H9 (cell line): ENCODE measurements around the gene LDB2. TPM values are rescaled to one million over a fixed set of nuclear protein-coding genes. Genes with fewer than 3 reads are reported as not detected.

Experiments
- DNase-seq: peaks from one replicate; pipeline ENCODE4 v3.0.0-alpha.2; 2017
- H2AFZ ChIP-seq: one replicate; pipeline ENCODE4 v1.6.1; 2013; ENCODE audit warnings: mild to moderate bottlenecking, low read length, control low read depth, moderate library complexity
- H2AK5ac ChIP-seq: 2 replicates; pipeline ENCODE4 v1.6.1; 2013; ENCODE audit warnings: low read length, control low read depth, mixed read lengths; ENCODE audit not compliant: insufficient read length
- H2BK120ac ChIP-seq: one replicate; pipeline ENCODE4 v1.6.1; 2013; ENCODE audit warnings: low read depth, mild to moderate bottlenecking, low read length, control low read depth, inconsistent platforms; ENCODE audit not compliant: poor library complexity, severe bottlenecking
- H2BK12ac ChIP-seq: 2 replicates; pipeline ENCODE4 v1.6.1; 2013; ENCODE audit warnings: low read length, control low read depth, mixed read lengths, low read depth; ENCODE audit not compliant: insufficient read length
- H2BK15ac ChIP-seq: 2 replicates; pipeline ENCODE4 v1.6.1; 2013; ENCODE audit warnings: low read depth, low read length, control low read depth
- H2BK20ac ChIP-seq: one replicate; pipeline ENCODE4 v1.6.1; 2013; ENCODE audit warnings: low read depth, mild to moderate bottlenecking, low read length, control low read depth, inconsistent platforms; ENCODE audit not compliant: poor library complexity, severe bottlenecking
- H2BK5ac ChIP-seq: 2 replicates; pipeline ENCODE4 v1.6.1; 2013; ENCODE audit warnings: low read length, control low read depth, mixed read lengths; ENCODE audit not compliant: insufficient read length
- H3K14ac ChIP-seq: 2 replicates; pipeline ENCODE4 v1.6.1; 2013; ENCODE audit warnings: low read length, control low read depth; ENCODE audit not compliant: insufficient read depth
- H3K18ac ChIP-seq: 2 replicates; pipeline ENCODE4 v1.6.1; 2013; ENCODE audit warnings: low read depth, mild to moderate bottlenecking, mixed read lengths, low read length, control low read depth; ENCODE audit not compliant: insufficient read length
- H3K23ac ChIP-seq: 2 replicates; pipeline ENCODE4 v1.6.1; 2013; ENCODE audit warnings: low read length, control low read depth, mixed read lengths, low read depth; ENCODE audit not compliant: insufficient read length
- H3K23me2 ChIP-seq: 2 replicates; pipeline ENCODE4 v1.6.1; 2013; ENCODE audit warnings: low read depth, mild to moderate bottlenecking, mixed read lengths, low read length, control low read depth; ENCODE audit not compliant: insufficient read length, poor library complexity, severe bottlenecking
- H3K27ac ChIP-seq: 2 replicates; pipeline ENCODE4 v1.5.1; 2013; ENCODE audit warnings: low read length, control low read depth, mixed read lengths, low read depth; ENCODE audit not compliant: insufficient read length
- H3K27me3 ChIP-seq: 2 replicates; pipeline ENCODE4 v1.6.1; 2013; ENCODE audit warnings: low read length, control low read depth, inconsistent platforms; ENCODE audit not compliant: insufficient read depth
- H3K4ac ChIP-seq: 2 replicates; pipeline ENCODE4 v1.6.1; 2013; ENCODE audit warnings: low read depth, mild to moderate bottlenecking, control low read depth, inconsistent platforms, low read length, moderate library complexity
- H3K4me1 ChIP-seq: 2 replicates; pipeline ENCODE4 v1.6.1; 2013; ENCODE audit warnings: low read length, control low read depth, inconsistent platforms; ENCODE audit not compliant: insufficient read depth
- H3K4me2 ChIP-seq: 2 replicates; pipeline ENCODE4 v1.6.1; 2013; ENCODE audit warnings: low read length, control low read depth, mixed read lengths; ENCODE audit not compliant: insufficient read length, insufficient read depth
- H3K56ac ChIP-seq: 2 replicates; pipeline ENCODE4 v1.6.1; 2013; ENCODE audit warnings: low read depth, mild to moderate bottlenecking, mixed read lengths, low read length, control low read depth; ENCODE audit not compliant: insufficient read length
- H3K79me1 ChIP-seq: 2 replicates; pipeline ENCODE4 v1.6.1; 2013; ENCODE audit warnings: low read depth, mild to moderate bottlenecking, moderate library complexity, low read length, control low read depth, inconsistent platforms; ENCODE audit not compliant: insufficient read depth, poor library complexity, severe bottlenecking
- H3K79me2 ChIP-seq: 2 replicates; pipeline ENCODE4 v1.6.1; 2013; ENCODE audit warnings: low read length, control low read depth, inconsistent platforms; ENCODE audit not compliant: insufficient read depth
- H3K9ac ChIP-seq: 2 replicates; pipeline ENCODE4 v1.6.1; 2013; ENCODE audit warnings: low read length, control low read depth, mixed read lengths; ENCODE audit not compliant: insufficient read length; ENCODE audit errors: extremely low read depth
- H3K9me3 ChIP-seq: one replicate; pipeline ENCODE4 v1.6.1; 2013; ENCODE audit warnings: low read depth, low read length, inconsistent platforms; ENCODE audit not compliant: control insufficient read depth
- H3T11ph ChIP-seq: one replicate; pipeline ENCODE4 v1.6.1; 2013; ENCODE audit warnings: mild to moderate bottlenecking, low read length, control low read depth, inconsistent platforms
- H4K20me1 ChIP-seq: one replicate; pipeline ENCODE4 v1.6.1; 2013; ENCODE audit not compliant: control insufficient read depth, insufficient read length, insufficient read depth
- H4K5ac ChIP-seq: 2 replicates; pipeline ENCODE4 v1.6.1; 2013; ENCODE audit warnings: low read depth, mild to moderate bottlenecking, mixed read lengths, low read length, control low read depth; ENCODE audit not compliant: insufficient read length
- H4K8ac ChIP-seq: replicated peaks from 2 replicates; pipeline ENCODE4 v1.6.1; 2013; ENCODE audit warnings: low read length, control low read depth, mixed read lengths, low read depth; ENCODE audit not compliant: insufficient read length
- H4K91ac ChIP-seq: 2 replicates; pipeline ENCODE4 v1.6.1; 2013; ENCODE audit warnings: low read depth, mild to moderate bottlenecking, moderate library complexity, mixed read lengths, low read length, control low read depth; ENCODE audit not compliant: insufficient read length
- H3K27ac Mint-ChIP-seq, 3 experiments: 2 replicates in 2 of 3; 3 replicates in 1 of 3; pipeline ENCODE4 v1.8.0; 2020 to 2021; ENCODE audit warnings: mixed read lengths in 3 of 3, mild to moderate bottlenecking in 1 of 3, moderate library complexity in 1 of 3
- H3K27me3 Mint-ChIP-seq: 2 replicates; pipeline ENCODE4 v1.8.0; 2021; ENCODE audit warnings: low read depth, mild to moderate bottlenecking, moderate library complexity, mixed read lengths
- H3K36me3 Mint-ChIP-seq, 3 experiments: 2 replicates in 2 of 3; 3 replicates in 1 of 3; pipeline ENCODE4 v1.8.0; 2020 to 2021; ENCODE audit warnings: low read depth in 3 of 3, mixed read lengths in 3 of 3; ENCODE audit not compliant: insufficient read depth in 1 of 3
- H3K4me1 Mint-ChIP-seq, 2 experiments: 2 replicates each; pipeline ENCODE4 v1.8.0; 2020; ENCODE audit warnings: mixed read lengths in 2 of 2
- H3K4me3 Mint-ChIP-seq, 2 experiments: 2 replicates in 1 of 2; 3 replicates in 1 of 2; pipeline ENCODE4 v1.8.0; 2020 to 2021; ENCODE audit warnings: mild to moderate bottlenecking in 2 of 2, mixed read lengths in 2 of 2, moderate library complexity in 1 of 2
- H3K9me3 Mint-ChIP-seq, 2 experiments: 2 replicates in 1 of 2; 3 replicates in 1 of 2; pipeline ENCODE4 v1.8.0; 2020; ENCODE audit warnings: mild to moderate bottlenecking in 2 of 2, mixed read lengths in 2 of 2, moderate library complexity in 1 of 2
- WGBS: extraction: QIAGEN DNeasy Blood & Tissue Kit; methylation state at CpG from one replicate; pipeline ENCODE4 v1.1.7; 2013; ENCODE audit warnings: missing lambda C conversion rate, low lambda C conversion rate, mixed read lengths; ENCODE audit not compliant: insufficient read length; ENCODE audit errors: extremely low coverage; 5-methylcytosine and 5-hydroxymethylcytosine counted together
- total RNA-seq: library from RNA; stranded (reverse); gene quantifications from 2 replicates; pipeline ENCODE4 v1.2.1, GENCODE V29; 2021
- TF ChIP-seq, protein P1 (sequence below): fragments of 200-600 bp; sonication (generic); conservative IDR thresholded peaks from 3 replicates; pipeline ENCODE4 v1.8.0; 2021; ENCODE audit warnings: antibody characterized with exemption, mild to moderate bottlenecking

Gene LDB2
- total RNA-seq, 1 experiment from 2014 or later = 22.5 TPM

DNA sequence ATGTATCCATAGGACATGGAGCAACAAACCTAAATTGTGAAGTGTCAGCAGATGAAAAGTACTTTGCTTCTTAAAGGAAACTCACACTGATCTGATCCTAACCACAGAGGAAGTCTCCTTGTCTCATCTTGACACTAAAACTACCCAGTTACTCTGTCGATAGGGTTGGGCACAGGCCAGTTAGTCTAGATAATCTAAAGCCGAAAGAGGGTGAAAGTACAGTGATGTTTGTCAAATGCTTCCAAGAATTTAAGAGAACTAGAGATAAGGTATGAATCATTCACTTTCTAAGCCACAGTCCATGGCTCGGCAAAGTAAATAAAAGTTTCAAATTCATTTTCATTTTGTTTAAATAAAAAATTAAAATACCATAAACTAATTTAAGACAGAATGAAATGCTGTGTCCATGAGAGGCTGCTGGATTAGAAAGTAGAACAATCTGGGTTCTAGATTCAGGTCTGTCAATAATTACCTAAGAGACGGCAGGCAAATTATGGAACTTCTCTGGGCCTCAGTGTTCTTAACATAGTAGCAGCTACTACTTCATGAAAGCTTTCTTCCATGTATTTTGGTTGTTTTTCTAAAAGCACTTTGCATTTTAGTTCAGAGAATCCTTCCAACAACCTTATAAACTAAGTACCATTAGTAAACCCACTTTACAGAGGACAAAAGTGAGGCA is 176.7 kb downstream of the LDB2 start:
- Histone ChIP-seq H2BK5ac (no peak overlapping the region), H2BK20ac (no peak overlapping the region), H3T11ph (no peak overlapping the region), H2AK5ac (no peak overlapping the region), H4K20me1 (no peaks in the 10 kb centered on the region), H3K27me3 (no peaks in the 10 kb centered on the region), H3K23ac (no peak overlapping the region), H4K5ac (no peak overlapping the region), H3K4me1 (no peaks in the 10 kb centered on the region; the same call in 1 of the 2 replicates), H2BK12ac (no peak overlapping the region), H3K79me1 (no peaks in the 10 kb centered on the region), H3K4ac (no peak overlapping the region), H2BK120ac (no peak overlapping the region), H2AFZ (no peak overlapping the region), H3K79me2 (no peaks in the 10 kb centered on the region; the same call in 1 of the 2 replicates), H3K4me2 (no peak overlapping the region), H3K56ac (no peak overlapping the region), H4K8ac (no peak overlapping the region), H4K91ac (no peak overlapping the region), H3K9me3 (no peaks in the 10 kb centered on the region), H3K18ac (no peak overlapping the region), H3K27ac (no peak overlapping the region), H3K9ac (peak overlapping the region; percentile 20), H3K23me2 (no peaks in the 10 kb centered on the region), H2BK15ac (no peak overlapping the region), H3K14ac (no peak overlapping the region)
- Mint-ChIP-seq H3K27me3 (no peaks in the 10 kb centered on the region), H3K9me3 (peaks cover 13 to 18% of the 10 kb centered on the region in 2 experiments; a peak in 4 of 5 replicates), H3K27ac (no peak overlapping the region), H3K4me1 (0 out of 4 replicates have a peak, but pooled peaks cover 0 to 2% of the 10 kb centered on the region in 2 experiments), H3K36me3 (peaks cover 6 to 23% (median 13%) of the 10 kb centered on the region in 3 experiments), H3K4me3 (no peak overlapping the region)
- no CpG with 5 or more reads among the region's 4 CpGs for WGBS
- TF ChIP-seq, protein P1, sequence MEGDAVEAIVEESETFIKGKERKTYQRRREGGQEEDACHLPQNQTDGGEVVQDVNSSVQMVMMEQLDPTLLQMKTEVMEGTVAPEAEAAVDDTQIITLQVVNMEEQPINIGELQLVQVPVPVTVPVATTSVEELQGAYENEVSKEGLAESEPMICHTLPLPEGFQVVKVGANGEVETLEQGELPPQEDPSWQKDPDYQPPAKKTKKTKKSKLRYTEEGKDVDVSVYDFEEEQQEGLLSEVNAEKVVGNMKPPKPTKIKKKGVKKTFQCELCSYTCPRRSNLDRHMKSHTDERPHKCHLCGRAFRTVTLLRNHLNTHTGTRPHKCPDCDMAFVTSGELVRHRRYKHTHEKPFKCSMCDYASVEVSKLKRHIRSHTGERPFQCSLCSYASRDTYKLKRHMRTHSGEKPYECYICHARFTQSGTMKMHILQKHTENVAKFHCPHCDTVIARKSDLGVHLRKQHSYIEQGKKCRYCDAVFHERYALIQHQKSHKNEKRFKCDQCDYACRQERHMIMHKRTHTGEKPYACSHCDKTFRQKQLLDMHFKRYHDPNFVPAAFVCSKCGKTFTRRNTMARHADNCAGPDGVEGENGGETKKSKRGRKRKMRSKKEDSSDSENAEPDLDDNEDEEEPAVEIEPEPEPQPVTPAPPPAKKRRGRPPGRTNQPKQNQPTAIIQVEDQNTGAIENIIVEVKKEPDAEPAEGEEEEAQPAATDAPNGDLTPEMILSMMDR = no peak
- no peak for DNase-seq
